ENCODE results near the gene FNIP1.
"Not testable (repeated sequence)": the region's sequence is repeated elsewhere in the genome, so short reads cannot be mapped to it uniquely, and the experiment has no call there.

FNIP1 gene

GRCh38 chr5:131607418-131607817, 189.4 kb downstream of the FNIP1 start:
- no peak for DNase-seq (ENCODE audit: low spot score)
- no peak for TF ChIP-seq CTCF (IDR thresholded peaks at IDR 0.05; ENCODE audit: extremely low read depth, insufficient read depth, missing control alignments)
- in situ Hi-C loops (cut with MboI; ENCODE audit: low pct_unique_long_range_greater_than_20kb, low sequenced_read_pairs, unreplicated experiment) = no loop called here

DNA sequence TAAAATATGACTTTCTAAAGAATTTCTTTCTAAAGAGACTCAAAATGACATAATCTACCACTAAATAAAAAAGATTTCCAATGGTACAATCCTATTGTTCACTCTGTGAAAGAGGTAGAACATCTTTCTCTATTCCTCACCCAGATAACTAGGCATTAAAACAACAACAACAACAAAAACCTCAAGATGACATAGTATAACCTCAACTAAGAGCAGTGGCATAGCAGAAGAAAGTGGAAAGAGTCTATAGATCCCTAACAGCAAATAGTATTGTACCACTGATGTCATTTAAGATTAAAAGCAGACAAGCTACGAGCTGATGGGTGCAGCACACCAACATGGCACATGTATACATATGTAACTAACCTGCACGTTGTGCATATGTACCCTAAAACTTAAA, 191.7 kb downstream of the FNIP1 start:
- no peak for TF ChIP-seq CTCF (IDR thresholded peaks at IDR 0.05; ENCODE audit: extremely low read depth, insufficient read depth, missing control alignments)
- DNase-seq (ENCODE audit: low spot score) = no peak
- in situ Hi-C loops (cut with MboI; ENCODE audit: low pct_unique_long_range_greater_than_20kb, low sequenced_read_pairs, unreplicated experiment) = no loop called here

DNA sequence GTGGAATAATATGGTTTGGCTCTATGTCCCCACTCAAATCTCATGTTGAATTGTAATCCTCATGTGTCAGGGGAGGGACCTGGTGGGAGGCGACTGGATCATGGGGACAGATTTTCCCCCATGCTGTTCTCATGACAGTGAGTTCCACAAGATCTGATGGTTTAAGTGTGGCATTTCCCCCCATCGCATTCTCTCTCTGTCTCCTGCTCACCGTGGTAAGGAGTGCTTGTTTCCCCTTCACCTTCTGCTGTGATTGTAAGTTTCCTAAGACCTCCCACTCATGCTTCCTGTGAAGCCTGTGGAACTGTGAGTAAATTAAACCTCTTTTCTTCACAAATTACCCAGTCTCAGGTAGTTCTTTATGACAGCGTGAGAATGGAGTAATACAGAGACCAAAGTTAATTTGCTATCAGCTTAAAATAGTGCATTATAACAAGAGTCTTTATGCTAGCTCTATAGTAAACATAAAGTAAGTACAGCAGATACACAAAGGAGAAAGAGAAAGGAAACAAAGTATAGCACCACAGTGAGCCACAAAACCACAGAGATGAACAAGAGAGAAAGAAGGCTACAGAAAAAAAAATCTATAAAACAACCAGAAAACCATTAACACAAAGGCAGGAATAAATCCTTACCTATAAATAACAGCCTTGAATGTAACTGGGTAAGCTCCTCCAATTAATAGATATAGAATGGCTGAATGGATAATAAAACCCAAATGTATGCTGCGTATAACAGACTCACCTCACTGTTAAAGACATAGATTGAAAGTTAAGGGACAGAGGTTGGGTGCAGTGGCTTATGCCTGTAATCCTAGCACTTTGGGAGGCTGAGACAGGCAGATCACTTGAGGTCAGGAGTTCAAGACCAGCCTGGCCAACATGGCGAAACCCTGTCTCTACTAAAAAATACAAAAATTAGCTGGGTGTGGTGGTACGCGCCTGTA, 201.5 kb downstream of the FNIP1 start:
- DNase-seq (ENCODE audit: low spot score) = peak; percentile 31
- no peak for TF ChIP-seq CTCF (IDR thresholded peaks at IDR 0.05; ENCODE audit: extremely low read depth, insufficient read depth, missing control alignments)
- in situ Hi-C loops (cut with MboI; ENCODE audit: low pct_unique_long_range_greater_than_20kb, low sequenced_read_pairs, unreplicated experiment) = no loop called here

- TF ChIP-seq CTCF (IDR thresholded peaks at IDR 0.05; ENCODE audit: extremely low read depth, insufficient read depth, missing control alignments) = no peak
- in situ Hi-C loops (cut with MboI; ENCODE audit: low pct_unique_long_range_greater_than_20kb, low sequenced_read_pairs, unreplicated experiment) = no loop called here
- DNase-seq (ENCODE audit: low spot score) = no peak
These were observed 202.9 kb downstream of the FNIP1 start for GRCh38 chr5:131593921-131594320.

GRCh38 chr5:131593436-131593835, 203.4 kb downstream of the FNIP1 start:
- DNase-seq (ENCODE audit: low spot score); in situ Hi-C loops (cut with MboI; ENCODE audit: low pct_unique_long_range_greater_than_20kb, low sequenced_read_pairs, unreplicated experiment): not testable (repeated sequence)

Measured in GM13977 (cell line).